ENCODE results near the gene KRTAP22-2. TPM values are rescaled to one million over a fixed set of nuclear protein-coding genes. Genes with fewer than 3 reads are reported as not detected.

Gene KRTAP22-2
- total RNA-seq, 1 donor from 2014 or later = not detected

DNA sequence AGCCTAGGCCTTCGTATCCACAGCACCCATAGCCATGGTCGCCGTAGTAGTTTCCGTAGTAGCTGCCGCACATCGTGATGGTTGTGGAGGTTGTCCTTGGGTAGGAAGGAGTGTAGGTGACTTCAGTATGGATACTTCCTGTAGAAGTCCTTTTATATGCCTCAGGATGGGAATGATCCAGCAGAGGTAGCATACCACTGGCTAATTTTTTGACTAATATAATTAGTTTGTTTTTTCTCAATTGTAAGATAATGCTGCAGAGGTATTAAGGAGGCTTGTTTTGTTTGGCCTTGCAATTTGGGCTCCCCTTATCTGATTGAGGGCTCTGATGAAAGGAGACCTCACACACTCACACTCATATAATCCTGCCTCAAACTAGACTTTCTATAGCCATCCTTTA is 8.6 kb upstream of the KRTAP22-2 start, which contains the start of gene KRTAP6-2:
KRTAP6-2 (minus strand) TSS at position 101 of the 400 bp plus-strand sequence; CDS start at position 73, 28 bp downstream.
- CTCF ChIA-PET = no interaction called here
- POLR2A ChIA-PET = no interaction called here
- no peak within 1 kb of the TSS for H3K4me3 Mint-ChIP-seq
- no peak for ATAC-seq (ENCODE audit: low read depth)
- intact Hi-C loops (cut with micrococcal nuclease) = no loop called here
- H3K27ac Mint-ChIP-seq = no peak within 1 kb of the TSS
- no peaks in the 10 kb centered on the region for H3K9me3 Mint-ChIP-seq
- DNase-seq = no peak
- TF ChIP-seq, protein P1, sequence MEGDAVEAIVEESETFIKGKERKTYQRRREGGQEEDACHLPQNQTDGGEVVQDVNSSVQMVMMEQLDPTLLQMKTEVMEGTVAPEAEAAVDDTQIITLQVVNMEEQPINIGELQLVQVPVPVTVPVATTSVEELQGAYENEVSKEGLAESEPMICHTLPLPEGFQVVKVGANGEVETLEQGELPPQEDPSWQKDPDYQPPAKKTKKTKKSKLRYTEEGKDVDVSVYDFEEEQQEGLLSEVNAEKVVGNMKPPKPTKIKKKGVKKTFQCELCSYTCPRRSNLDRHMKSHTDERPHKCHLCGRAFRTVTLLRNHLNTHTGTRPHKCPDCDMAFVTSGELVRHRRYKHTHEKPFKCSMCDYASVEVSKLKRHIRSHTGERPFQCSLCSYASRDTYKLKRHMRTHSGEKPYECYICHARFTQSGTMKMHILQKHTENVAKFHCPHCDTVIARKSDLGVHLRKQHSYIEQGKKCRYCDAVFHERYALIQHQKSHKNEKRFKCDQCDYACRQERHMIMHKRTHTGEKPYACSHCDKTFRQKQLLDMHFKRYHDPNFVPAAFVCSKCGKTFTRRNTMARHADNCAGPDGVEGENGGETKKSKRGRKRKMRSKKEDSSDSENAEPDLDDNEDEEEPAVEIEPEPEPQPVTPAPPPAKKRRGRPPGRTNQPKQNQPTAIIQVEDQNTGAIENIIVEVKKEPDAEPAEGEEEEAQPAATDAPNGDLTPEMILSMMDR (IDR thresholded peaks at IDR 0.05) = no peak
- H3K36me3 Mint-ChIP-seq (ENCODE audit: low read depth) = no peaks in the 10 kb centered on the region
- H3K4me1 Mint-ChIP-seq = no peaks in the 10 kb centered on the region
- H3K27me3 Mint-ChIP-seq = no peaks in the 10 kb centered on the region

DNA sequence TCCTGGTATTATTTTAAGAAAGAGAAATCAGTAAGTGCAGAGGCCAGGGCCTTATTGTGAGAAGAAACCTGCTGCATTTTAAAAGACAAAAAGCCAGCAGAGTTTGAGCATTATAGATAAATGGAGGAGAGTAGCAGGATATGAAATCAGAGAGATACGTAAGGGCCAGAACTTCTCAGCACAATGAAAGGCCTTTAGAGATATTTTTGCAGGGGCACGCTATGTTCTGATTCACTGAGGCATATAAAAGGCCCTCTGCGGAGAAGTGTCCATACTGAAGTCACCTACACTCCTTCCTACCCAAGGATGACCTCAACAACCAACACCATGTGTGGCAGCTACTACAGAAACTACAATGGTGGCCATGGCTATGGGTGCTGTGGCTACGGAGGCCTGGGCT is 1.9 kb upstream of the KRTAP22-2 start, which contains the start of gene KRTAP6-3:
KRTAP6-3 (plus strand) TSS at position 301 of the 400 bp plus-strand sequence; CDS start at position 307, 6 bp downstream.
- H3K4me3 Mint-ChIP-seq = no peak within 1 kb of the TSS
- no peaks in the 10 kb centered on the region for H3K27me3 Mint-ChIP-seq
- TF ChIP-seq, protein P1 (IDR thresholded peaks at IDR 0.05) = no peak
- H3K4me1 Mint-ChIP-seq = no peaks in the 10 kb centered on the region
- H3K9me3 Mint-ChIP-seq = peaks cover 3% of the 10 kb centered on the region
- DNase-seq = no peak
- CTCF ChIA-PET = no interaction called here
- H3K36me3 Mint-ChIP-seq (ENCODE audit: low read depth) = no peaks in the 10 kb centered on the region
- POLR2A ChIA-PET = no interaction called here
- no peak within 1 kb of the TSS for H3K27ac Mint-ChIP-seq
- no peak for ATAC-seq (ENCODE audit: low read depth)
- intact Hi-C loops (cut with micrococcal nuclease) = no loop called here

DNA sequence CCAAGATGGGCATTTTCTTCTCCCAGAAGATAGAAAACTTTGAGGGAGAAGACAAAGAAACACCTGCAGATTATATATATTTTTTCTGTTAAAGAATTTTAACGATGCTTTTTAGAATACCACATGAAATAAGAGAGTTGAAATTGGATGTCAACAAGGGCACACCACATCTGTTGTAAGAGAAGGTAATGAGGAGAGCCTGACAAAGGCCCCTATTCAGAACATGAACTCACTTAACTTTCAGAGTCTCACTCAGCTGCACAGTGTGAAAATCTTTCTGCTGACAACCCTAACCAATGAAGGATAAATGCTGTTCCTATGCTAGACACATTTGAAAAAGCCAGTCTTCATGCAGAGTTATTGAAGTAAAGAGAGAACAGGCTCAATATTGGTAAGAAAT is 7.3 kb downstream of the KRTAP22-2 start:
- CTCF ChIA-PET = no interaction called here
- DNase-seq (no peak), ATAC-seq (ENCODE audit: low read depth) (no peak)
- intact Hi-C loops (cut with micrococcal nuclease) = no loop called here
- Mint-ChIP-seq H3K4me3 (no peak overlapping the region), H3K4me1 (no peaks in the 10 kb centered on the region), H3K36me3 (ENCODE audit: low read depth) (no peaks in the 10 kb centered on the region), H3K27me3 (no peaks in the 10 kb centered on the region), H3K27ac (no peak overlapping the region), H3K9me3 (peaks cover 8% of the 10 kb centered on the region)
- POLR2A ChIA-PET = no interaction called here
- TF ChIP-seq, protein P1 (IDR thresholded peaks at IDR 0.05) = no peak

DNA sequence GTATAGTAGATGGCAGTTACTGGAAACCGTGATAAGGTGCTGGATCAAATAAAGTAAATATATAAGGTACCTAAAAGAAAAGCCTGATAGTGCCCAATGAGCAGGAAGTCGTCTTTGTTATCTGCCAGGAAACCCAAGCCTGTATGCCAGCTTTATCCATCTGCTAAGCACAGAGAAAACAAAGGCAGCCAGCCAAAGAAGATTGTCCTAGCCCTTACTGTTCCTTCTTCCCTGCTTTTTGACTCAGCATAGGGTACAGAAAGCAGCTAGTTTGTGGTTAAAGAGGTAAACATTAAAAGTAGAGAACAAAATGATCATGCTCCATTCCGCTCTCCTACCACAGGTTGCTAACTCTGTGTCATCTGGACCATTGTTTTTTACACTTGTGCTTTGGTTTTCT is 10.1 kb downstream of the KRTAP22-2 start:
- Mint-ChIP-seq H3K4me1 (no peaks in the 10 kb centered on the region), H3K27ac (no peak overlapping the region), H3K27me3 (no peaks in the 10 kb centered on the region), H3K4me3 (no peak overlapping the region), H3K9me3 (peaks cover 5% of the 10 kb centered on the region), H3K36me3 (ENCODE audit: low read depth) (no peaks in the 10 kb centered on the region)
- POLR2A ChIA-PET = no interaction called here
- TF ChIP-seq, protein P1 (IDR thresholded peaks at IDR 0.05) = no peak
- DNase-seq = no peak
- CTCF ChIA-PET = no interaction called here
- no peak for ATAC-seq (ENCODE audit: low read depth)
- intact Hi-C loops (cut with micrococcal nuclease) = no loop called here

DNA sequence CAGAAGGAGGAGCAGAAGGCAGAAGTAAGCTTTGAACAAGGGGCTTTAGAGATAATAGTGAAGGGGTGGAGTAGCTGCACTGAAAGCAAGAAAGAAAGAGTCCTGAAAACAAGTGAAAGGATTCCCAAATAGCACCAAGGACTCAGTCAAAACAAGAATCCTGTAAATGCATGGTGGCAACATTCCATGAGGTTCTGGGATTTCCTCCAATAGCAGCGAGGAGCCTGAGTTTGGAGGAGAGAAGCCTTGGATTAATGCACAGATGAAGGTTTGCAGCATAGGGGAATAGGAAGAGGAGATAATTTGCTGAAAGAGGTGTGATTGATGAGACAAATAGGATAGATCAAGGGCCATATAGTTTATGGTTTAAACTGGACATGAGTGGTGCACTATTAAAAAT is 10.9 kb downstream of the KRTAP22-2 start:
- H3K27me3 Mint-ChIP-seq = no peaks in the 10 kb centered on the region
- no peaks in the 10 kb centered on the region for H3K36me3 Mint-ChIP-seq (ENCODE audit: low read depth)
- intact Hi-C loops (cut with micrococcal nuclease) = no loop called here
- DNase-seq (no peak), ATAC-seq (ENCODE audit: low read depth) (no peak)
- H3K27ac Mint-ChIP-seq = no peak overlapping the region
- CTCF ChIA-PET = no interaction called here
- no peaks in the 10 kb centered on the region for H3K4me1 Mint-ChIP-seq
- peaks cover under 1% of the 10 kb centered on the region for H3K9me3 Mint-ChIP-seq
- TF ChIP-seq, protein P1 (IDR thresholded peaks at IDR 0.05) = no peak
- POLR2A ChIA-PET = no interaction called here
- no peak overlapping the region for H3K4me3 Mint-ChIP-seq

All from activated B cell treated with CpG ODN at 0.5 μM for 24 hours (primary cell).